Spleen (tissue), 7 donors: ENCODE measurements around the gene ANKRD11.

Source experiments
- CTCF ChIP-seq, 11 experiments: fragments of 200-600 bp in 7 of 11; fragments of 450-650 bp in 4 of 11; sonication (generic) in 4 of 11; IDR thresholded peaks in 8 of 11; conservative IDR thresholded peaks in 3 of 11; 1 replicate in 7 of 11; 2 replicates in 4 of 11; pipeline versions ENCODE4 v1.4.0 to v1.8.0; 2016 to 2021; ENCODE audit warnings: antibody characterized with exemption in 11 of 11, inconsistent platforms in 4 of 11, mild to moderate bottlenecking in 1 of 11
- POLR2A ChIP-seq, 3 donors: fragments of 450-650 bp; IDR thresholded peaks; one replicate each; pipeline ENCODE4 v1.5.1; 2017; ENCODE audit warnings: antibody characterized with exemption in 3 of 3, mild to moderate bottlenecking in 1 of 3
- donor health status: DM: no; HTN: no; CAD: no; lungs with moderate emphysema.
- donor health status: DM: no; HTN: no; CAD: no.
- donor health status: DM: no; HTN: no; CAD: no.

- no peak for TF ChIP-seq CTCF (IDR thresholded peaks at IDR 0.05 in 8 of 11, conservative IDR thresholded peaks at IDR 0.05 in 3 of 11)
- no peak for TF ChIP-seq POLR2A (IDR thresholded peaks at IDR 0.05)
These were observed 59.8 kb downstream of the ANKRD11 start for GRCh38 chr16:89430436-89431157.
